Measurements from ENCODE around the gene BNIP3.

The BNIP3 gene, protein sequence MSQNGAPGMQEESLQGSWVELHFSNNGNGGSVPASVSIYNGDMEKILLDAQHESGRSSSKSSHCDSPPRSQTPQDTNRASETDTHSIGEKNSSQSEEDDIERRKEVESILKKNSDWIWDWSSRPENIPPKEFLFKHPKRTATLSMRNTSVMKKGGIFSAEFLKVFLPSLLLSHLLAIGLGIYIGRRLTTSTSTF

DNA sequence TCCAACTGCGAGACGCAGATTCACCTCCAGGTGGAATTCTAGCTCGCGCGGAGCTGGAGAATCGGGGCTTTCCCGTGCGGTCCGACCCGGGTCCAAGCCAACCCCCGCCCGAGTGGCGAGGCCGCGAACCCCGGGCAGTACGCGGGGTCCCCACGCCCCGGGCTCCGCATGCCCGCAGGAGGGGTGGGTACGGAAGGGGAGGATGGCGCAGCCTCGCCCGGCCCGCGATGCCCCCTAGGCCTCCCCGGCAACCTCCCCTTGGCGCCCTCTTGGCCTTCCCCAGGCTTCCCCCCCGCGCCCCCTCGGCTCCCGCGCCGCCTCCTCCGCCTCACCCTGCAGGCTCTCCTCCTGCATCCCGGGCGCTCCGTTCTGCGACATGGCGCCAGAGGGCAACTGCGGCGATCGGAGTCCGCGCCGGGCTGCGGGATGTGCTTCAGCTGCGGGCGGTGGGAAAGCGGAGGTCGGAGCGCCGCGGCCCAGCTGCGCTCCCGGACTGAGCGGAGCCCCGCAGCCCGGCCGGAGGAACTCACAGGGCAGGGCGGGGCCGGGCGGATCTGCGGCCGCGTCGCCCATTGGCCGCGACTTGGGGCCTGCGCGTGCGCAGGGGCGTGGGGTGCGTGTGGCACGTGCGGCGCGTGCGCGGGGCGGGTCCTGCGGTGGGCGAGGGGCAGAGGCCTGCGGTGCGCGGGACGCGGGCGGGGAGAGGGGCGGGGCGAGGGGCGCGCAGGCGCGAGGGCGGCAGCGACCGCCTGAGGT, at the start of gene BNIP3:
TSS of gene BNIP3 (minus strand) at position 495 of the 756 bp plus-strand sequence. CDS start at position 378, 117 bp downstream.
- peak; percentile 96 for DNase-seq

DNA sequence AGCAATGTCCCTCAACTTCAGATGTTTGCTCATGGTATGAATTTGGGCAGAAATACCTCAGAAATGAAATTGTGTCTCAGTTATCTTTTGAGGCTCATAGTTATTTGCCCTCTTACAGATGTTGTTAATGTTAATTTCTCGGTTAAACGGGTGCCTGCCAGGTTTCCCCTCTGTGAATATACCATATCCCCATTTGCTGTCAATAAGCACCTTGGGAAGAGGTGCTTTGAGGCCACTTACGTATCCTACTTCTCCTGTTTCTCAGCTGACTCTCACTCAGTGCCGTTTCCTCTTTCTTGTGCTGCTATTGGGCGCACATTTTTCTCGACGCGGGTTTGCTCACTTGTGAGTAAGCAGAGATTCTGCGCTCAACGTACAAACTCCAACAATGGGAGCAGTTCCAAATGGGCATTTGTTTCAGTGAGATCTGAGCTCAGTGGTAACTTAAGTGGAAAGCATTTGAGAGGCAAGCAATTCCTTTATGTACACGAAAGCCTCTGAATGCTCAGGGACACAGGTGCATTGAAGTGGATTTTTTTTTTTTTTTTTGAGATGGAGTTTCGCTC, 49.3 kb upstream of the BNIP3 start:
- DNase-seq, result no peak

DNA sequence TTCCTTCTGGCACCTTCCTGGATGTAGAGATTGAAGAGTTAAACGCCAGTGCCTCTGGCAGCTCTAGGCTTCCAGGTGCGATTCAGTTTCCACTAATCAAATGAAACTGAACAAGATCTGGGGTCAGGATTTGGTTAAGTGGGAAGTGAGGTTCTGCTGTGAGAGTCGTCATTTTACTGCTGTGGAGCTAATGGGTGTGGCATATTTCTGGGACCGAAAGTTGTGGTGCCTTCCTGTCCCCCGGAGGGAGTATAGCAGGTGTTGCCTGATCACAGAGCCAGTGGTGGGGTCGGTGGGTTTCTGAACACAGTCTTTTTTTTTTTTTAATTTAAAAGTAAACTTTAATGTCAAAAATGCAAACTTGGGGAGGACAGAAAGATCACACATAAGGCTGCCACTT, 47.0 kb upstream of the BNIP3 start:
- DNase-seq, result no peak

DNA sequence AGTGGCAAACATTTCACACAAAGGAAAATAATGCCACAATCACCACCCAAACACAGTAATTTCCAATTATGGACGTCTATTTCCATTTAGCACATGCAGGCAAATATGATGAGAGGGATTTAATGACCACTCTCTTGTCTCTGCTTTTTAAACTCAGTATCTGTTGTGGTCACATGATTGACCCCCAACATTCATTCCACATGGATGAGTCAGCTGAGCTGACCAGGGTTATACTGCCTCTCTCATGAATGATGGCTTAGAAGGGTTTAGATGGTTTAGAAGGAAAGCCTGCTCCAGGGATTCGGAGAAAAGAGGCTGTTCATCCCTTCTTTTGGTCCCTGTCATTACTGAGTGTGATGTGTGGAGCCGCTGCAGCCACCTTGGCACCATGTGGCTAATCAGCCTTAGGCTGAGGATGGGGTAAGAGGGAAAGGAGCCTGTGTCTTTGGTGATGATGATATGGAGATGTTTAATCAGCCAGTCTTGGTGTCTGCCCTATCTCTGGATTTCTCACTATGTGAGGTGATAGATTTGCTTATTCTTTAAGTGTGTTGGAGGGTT, 45.8 kb upstream of the BNIP3 start:
- no peak for DNase-seq

DNA sequence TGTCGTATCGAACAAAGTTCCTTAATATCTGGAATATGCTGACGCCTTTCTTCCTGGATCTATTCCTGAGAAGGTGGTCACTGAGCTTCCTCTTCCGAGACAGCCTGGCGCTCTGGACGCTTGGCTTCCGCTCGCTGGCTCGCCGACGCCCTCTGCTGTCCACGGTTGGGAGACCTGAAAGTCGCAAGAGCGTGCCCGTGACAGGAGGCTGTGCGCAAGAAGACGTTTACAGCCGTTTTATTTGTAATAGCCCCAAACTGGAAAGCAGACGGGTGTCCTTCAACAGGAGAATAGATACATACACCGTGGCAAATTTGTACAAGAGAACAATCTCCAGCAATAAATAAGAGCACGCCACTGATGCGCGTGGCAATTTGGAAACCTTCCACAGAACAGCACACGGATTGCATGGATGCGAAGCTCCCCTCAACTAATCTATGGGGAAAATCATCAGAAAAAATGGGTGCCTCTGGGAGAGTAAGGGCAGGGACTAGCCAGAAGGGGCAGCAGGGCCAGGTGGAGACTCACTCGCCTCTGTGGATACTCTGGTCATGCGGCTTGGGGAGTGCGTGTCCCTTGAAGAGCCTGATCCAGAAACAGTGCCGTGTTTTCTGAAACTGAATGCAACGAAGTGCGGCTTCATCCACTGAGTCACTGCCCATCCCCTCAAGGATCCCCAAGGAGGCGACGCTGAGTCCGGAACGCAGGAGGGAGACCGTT, 41.5 kb upstream of the BNIP3 start:
- DNase-seq, result peak; percentile 78

DNA sequence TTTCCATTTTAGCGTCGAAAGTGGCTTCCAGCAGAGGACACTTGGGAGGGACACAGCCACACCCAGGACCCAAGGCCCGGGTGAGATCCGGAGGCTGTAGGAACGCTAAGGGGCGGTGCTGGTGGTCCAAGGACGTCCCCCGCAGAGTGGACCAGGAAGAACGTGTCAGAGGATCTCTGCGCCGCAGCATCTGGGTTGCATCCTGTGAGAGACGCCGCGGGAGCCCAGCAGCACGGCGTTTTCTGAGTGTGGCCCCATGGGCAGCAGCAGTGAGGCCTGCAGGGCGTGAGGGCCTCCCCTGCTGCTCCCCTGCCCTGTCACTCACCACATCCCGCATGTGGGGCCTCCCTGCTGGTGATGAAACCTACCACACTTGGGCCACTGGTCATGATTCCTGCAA, 40.5 kb upstream of the BNIP3 start:
- DNase-seq, result no peak

DNA sequence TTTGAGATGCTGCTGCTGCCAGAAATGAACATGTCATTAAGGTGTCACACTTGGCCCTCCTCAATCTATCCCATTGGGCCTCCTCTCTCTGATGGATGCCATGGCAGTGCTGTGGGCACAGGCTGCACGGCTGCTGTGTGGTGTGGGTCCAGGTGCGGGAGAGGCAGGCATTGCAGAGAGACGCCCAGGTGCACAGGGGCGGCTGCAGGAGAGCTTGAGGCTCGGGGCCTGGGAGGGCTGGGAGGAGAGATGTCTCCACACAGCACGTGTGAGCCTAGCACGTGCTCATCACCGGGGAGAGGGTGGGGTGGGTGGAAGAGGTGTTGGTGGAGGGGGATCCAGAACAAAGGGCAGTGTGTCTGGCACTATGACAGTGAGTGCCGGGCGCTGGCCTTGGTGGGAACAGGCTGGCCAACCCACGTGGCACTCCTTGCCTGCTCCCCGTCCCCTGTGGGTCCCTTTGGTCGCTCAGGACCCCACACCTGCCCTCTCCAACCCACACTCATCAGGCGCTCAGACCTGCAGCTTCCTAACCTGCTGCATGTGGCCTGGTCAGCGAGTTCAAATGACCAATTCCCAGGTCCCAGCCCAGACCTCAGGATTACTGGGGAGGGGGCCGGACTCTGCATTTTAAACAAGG, 39.9 kb upstream of the BNIP3 start:
- no peak for DNase-seq

DNA sequence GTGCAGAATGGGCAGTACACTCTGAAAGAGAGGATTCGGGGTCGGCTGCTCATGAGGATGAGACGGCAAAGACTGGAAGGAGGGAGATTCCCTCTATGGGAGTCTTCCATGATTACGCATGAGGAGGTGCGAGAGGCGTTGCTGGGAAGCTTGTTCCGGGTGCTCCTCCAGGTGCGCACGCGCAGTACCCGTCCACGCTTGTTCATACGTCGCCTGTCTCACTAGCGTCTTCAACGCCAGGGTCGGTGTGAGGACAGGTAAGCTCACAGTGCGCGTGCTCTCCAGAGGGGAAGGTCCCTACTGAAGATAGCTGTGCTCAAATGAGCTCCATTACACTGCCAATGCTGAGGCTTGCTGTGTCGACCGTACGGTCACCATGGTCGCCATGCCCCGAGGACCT, 39.3 kb upstream of the BNIP3 start:
- no peak for DNase-seq

DNA sequence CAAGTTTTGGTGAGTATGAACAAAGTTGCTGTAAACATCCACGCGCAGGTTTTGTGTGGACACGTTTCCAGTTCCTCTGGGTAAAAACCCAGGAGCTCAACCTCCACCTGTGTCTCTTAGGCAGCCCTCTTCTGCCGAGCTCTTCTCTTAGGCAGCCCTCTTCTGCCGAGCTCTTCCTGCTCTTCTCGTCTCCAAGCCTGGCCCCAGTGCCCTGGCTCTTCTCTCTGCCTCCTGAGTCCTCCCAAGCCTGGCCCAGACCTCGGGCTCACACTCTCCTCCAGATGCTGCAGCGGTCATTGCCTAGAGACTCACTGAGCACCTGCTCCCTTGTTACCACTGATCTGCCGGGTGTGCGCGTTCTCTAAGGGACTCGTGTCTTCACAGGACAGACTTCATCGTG, 38.7 kb upstream of the BNIP3 start:
- DNase-seq, result no peak

DNA sequence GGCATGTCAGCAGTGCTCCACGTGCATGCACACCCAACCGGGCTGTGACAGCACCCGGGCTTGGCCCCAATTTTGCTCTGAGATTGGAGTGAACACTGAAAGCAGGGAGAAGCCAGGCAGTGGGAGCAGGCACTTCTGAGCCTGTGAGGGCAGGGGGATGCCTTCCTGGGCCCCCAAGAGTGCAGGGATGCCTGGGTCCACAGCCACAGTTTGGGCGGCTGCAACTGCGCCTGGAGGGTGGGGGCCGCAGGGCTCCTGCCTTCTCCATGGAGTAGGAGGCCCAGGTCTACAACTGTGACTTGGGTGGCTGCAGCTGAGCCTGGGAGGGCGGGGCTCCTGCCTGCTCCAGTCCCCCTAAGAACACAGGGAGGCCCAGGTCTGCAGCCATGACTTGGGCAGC, 37.6 kb upstream of the BNIP3 start:
- DNase-seq, result no peak

DNA sequence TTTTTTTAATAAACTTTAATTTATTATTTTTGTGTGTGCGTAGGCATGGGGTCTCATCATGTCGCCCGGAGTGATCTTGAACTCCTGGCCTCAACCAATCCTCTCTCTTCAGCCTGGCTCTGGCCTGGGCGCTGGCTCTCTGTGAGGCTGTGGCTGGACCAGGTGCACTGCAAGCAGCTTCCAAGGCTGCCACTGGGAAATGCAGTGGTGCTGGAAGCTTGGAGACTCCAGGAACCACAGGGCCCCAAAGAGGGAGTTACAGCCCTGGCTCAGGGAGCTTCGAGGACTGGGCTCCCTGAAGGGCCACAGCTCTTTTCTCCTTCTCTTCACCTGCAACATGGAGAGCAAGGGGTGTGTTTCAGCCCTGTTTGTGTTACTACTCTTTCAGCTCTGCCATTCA, 36.7 kb upstream of the BNIP3 start:
- DNase-seq, result no peak

DNA sequence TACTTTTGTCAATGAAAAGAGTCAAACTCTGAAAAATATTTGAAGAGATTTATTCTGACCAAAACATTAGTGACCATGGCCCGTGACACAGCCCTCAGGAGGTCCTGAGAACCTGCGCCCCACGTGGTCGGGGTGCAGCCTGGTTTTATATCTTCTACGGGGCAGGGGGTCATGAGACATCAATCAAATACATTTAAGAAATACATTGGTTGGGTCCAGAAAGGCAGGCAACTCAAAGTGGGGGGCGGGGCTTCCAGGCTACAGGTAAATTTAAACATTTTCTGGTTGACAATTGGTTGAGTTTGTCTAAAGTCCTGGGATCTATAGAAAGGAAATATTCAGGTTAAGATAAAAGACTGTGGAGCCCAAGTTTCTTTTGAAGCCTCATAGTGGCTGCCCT, 34.8 kb upstream of the BNIP3 start:
- DNase-seq, result no peak

DNA sequence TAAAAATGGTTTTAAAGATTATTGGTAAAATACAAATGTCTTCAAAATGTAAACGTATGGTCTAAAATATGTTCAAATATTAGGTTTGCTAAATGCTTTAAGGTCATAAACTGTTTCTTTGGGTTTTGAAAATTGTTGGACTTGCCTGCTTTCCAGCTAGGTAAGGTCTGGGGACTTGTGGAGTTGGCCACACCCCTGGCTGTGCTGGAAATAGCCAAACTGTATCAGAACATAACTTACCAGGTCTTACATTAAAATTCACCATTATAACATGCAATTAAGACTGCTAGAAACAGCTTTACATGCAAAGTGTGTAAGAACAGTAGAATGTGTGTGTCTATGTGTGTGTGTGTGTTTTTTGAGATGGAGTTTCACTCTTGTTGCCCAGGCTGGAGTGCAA, 29.7 kb upstream of the BNIP3 start:
- no peak for DNase-seq

DNA sequence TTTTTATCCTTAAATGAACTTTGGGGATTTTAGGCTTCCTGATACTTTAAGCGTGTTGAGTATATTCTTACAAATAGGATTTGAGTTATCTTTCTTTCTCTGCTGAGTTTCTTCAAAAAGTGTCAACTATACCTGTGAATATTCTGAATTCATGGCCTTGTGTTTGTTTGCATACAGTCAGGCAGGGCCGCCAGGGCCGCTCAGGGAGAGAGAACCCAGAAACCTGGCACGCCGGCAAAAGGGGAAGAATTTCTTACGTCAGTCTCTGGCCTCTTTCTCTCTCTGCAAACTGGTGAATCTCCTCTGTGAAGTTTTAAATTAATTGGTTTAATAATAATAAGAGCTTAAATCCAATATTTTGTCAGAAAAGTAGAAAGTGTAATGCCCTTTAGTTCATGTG, 29.3 kb upstream of the BNIP3 start:
- no peak for DNase-seq

DNA sequence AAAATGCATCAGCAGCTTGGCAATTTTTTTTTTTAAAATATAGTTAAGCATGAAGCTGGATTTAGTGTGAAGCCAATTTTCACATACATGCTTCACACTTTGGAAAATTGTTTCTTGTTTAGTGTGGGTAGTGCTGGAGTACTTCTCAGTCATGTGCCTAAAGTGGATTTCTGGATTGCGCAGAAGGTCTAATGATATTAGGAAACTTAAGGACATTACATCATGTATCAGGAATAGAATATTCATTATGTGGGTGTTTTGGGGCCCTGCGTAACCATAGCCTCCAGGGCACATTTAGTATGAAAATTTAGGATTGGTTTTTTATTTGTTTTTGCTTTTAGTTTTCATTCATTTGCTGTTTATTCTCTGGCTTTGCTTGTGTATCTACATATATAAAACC, 28.8 kb upstream of the BNIP3 start:
- DNase-seq, result no peak

DNA sequence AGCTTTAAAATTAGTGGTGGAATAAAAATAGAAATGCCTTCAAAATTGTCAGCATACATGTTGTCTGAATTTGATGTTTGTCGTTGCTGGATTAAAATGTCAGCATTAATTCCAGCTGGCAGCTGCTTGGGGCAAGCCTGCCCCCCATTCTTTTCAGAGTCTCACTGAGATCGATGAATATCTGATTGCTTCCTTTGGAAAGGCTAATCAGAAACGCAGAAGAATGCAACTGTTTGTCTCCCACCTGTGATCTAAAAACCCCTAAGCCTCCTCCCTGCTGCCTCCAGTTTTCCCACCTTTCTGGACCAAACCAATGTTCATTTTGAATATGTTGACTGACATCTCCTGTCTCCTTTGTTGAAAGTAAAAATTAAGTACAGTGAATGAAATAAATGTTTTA, 27.9 kb upstream of the BNIP3 start:
- DNase-seq, result no peak

DNA sequence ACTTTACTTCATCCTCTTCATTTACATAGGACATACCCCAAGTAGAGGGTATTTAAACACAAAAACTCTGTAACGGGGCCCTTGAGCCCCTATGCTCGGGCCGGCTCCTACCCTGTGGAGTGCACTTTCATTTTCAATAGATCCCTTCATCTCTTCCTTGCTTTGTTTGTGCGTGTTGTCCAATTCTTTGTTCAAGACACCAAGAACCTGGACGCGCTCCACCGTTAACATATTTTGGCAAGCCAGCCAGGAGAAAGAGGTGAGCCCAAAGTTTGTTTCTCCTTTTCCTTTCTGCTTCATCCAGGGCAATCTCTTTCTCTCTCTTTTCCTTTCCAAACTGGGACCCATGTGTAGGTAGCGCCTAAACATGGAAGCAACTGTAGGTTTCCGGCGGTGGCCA, 26.0 kb upstream of the BNIP3 start:
- no peak for DNase-seq

DNA sequence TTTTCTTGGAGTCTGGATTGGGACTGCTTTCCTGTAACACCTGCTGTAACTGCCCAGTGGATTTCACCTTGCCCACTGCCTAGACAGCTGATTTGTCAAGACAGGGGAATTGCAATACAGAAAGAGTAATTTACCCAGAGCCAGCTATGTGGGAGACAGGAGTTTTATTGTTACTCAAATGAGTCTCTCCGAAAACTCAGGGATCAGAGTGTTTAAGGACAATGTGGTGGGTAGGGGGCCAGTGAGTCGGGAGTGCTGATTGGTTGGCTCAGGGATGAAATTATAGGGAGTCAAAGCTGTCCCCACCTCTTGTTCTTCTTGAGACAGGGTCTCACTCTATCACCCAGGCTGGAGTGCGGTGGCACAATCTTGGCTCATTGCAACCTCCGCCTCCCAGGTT, 25.2 kb upstream of the BNIP3 start:
- no peak for DNase-seq

DNA sequence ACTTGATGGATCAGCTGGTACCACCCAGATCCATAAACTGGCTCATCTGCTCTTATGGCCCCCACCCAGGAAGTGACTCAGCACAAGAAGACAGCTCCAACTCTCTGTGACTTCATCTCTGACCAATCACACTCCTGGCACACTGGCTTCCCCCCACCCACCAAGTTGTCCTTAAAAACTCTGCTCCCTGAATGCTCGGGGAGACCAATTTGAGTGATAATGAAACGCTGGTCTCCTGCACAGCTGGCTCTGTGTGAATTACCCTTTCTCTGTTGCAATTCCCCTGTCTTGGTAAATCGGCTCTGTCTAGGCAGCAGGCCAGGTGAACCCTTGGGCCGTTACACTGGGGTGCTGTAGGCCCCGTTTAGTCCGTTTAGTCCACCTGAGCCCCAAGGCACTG, 23.4 kb upstream of the BNIP3 start:
- DNase-seq, result no peak

DNA sequence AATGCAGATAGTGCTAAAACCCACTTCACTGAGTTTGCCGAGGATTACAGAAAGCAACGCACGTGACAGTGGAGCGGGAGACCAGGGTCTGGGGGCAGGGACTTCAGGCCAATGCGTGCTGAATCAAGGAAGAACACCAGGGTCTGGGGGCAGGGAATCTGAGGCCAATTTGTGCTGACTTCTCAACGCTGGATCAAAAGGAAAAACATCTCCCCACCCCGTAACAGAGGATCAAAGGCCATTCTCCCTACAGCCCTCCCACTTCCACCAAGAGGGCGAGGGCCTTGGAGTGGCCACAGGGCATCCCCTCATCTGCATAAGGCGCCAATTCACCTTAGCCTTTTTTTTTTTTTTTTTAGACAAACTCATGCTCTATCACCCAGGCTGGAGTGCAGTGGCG, 22.3 kb upstream of the BNIP3 start:
- DNase-seq, result no peak

DNA sequence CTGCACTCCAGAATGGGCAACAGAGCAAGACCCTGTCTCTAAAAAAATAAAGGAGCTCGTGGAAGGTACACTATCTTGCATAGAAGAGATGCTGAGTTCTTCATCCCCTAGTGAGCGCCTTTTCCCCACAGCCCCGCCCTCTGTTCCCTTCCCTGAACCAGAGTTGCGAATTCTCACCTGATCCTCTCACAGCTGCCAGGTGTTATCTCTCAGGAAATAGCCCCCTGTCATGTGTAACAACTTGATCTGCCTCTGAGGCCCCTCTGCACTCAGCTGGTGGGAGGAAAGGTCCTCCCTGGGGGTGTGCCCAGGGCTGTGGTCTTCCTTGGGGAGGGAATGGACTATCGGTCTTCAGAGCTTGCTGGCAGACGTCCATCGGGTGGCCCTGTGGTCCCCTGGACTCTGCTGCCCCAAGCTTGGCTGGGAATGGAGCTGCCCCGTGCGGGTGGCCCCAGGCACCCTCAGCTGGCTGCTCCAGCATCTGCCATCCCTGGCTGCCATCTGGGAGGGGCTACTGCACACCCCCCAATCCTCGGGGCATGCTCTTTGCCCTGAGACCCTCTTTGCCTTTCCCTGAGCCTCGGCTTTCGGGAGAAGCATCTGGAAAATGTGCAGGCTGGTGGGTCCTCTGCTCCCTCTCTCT, 21.7 kb upstream of the BNIP3 start:
- no peak for DNase-seq

DNA sequence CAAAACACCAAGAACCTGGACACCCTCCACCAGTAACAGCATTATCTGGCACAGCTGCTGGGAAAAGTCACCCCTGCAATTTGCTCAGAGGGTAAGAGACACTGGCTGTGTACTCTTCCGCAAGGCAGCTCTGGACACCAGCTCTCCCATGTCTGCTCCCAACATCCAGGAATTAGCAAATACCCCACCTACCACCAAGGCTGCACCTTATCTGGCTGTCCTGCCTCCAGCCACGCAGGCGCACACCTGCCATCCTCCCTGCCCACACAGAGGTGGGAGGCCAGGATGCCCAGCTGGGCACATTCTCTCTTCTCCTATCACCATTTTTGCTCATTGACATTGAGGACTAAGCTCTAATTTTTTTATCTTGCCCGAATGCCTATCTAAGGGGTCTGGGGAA, 20.3 kb upstream of the BNIP3 start:
- no peak for DNase-seq
